Transverse colon (tissue), 4 donors: ENCODE data around the gene DEFB118.

ENCODE experiments used
- CTCF ChIP-seq, 5 experiments: fragments of 200-600 bp in 3 of 5; fragments of 450-650 bp in 2 of 5; sonication (generic) in 3 of 5; IDR thresholded peaks; 1 replicate in 2 of 5; 2 replicates in 3 of 5; pipeline ENCODE4 v1.5.1; 2016 to 2017; ENCODE audit warnings: antibody characterized with exemption in 5 of 5, inconsistent platforms in 3 of 5, mild to moderate bottlenecking in 2 of 5, moderate library complexity in 1 of 5
- EP300 ChIP-seq: sonication (generic); formaldehyde crosslinking; IDR thresholded peaks from one replicate; pipeline ENCODE4 v1.6.1; 2017; ENCODE audit warnings: antibody characterized with exemption, low read depth
- POLR2AphosphoS5 ChIP-seq, 3 donors: sonication (generic); formaldehyde crosslinking; IDR thresholded peaks; one replicate each; pipeline ENCODE4 v1.6.1; 2016; ENCODE audit warnings: antibody characterized with exemption in 3 of 3

GRCh38 chr20:31392836-31393235 lies 24.4 kb downstream of the DEFB118 start:
- TF ChIP-seq CTCF (IDR thresholded peaks at IDR 0.05) (no peak), POLR2AphosphoS5 (IDR thresholded peaks at IDR 0.05) (no peak), EP300 (no peak)
